ENCODE measurements around the gene EBF3.

DNA sequence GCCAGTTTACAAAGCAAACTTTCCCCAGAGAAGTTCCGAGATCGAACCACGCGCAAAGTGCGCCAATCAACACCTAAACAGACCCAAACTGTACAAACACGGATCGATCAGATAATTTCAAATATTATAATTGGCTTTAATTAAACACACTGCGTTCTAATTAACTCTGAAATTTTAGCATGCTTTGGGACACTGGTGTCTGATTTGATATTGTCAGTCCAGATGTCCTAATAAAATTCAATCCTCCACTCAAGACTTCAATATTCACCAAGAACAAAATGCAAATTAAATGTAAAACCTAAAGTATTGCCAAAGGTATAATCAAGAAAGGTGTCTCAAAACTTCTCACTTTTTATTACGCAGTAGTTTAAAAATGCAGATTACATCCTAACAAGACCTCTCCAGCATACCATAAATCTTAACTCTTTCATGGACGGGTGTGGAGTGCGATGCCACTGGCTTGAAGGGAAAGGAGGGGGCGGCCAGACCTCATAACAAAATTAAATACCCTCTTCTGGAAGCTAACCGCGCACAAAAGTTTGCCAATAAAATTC lies 5.9 kb upstream of the EBF3 start:
- TF ChIP-seq MAX (IDR thresholded peaks at IDR 0.05) (no peak), CEBPB (IDR thresholded peaks at IDR 0.05) (no peak), NFIC (IDR thresholded peaks at IDR 0.05) (no peak), TAF1 (IDR thresholded peaks at IDR 0.05; ENCODE audit: low read depth) (no peak), YY1 (IDR thresholded peaks at IDR 0.05; ENCODE audit: low read depth) (no peak), TEAD4 (IDR thresholded peaks at IDR 0.05) (no peak), TCF12 (IDR thresholded peaks at IDR 0.05; ENCODE audit: low read depth) (no peak), RAD21 (IDR thresholded peaks at IDR 0.05; ENCODE audit: low read depth) (no peak), EP300 (IDR thresholded peaks at IDR 0.05; ENCODE audit: borderline replicate concordance) (no peak), CREB1 (IDR thresholded peaks at IDR 0.05; ENCODE audit: low read depth) (no peak), FOXM1 (IDR thresholded peaks at IDR 0.05; ENCODE audit: borderline replicate concordance, low read depth) (no peak)
- TF ChIP-seq, protein P1, sequence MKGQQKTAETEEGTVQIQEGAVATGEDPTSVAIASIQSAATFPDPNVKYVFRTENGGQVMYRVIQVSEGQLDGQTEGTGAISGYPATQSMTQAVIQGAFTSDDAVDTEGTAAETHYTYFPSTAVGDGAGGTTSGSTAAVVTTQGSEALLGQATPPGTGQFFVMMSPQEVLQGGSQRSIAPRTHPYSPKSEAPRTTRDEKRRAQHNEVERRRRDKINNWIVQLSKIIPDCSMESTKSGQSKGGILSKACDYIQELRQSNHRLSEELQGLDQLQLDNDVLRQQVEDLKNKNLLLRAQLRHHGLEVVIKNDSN (IDR thresholded peaks at IDR 0.05): no peak

Measured in Ishikawa (cell line).